Activated CD8-positive, alpha-beta memory T cell treated with anti-CD3 and anti-CD28 coated beads for 36 hours (primary cell): ENCODE results near the gene DOK6. TPM values are rescaled to one million over a fixed set of nuclear protein-coding genes. Genes with fewer than 3 reads are reported as not detected.

Experiments
- CTCF ChIA-PET: fragments of 350-600 bp; sonication (Branson Sonifier 250); formaldehyde crosslinking; loops from one replicate; lab custom pipeline; 2021; ENCODE audit warnings: antibody characterized with exemption; lab: Charles Lee
- POLR2A ChIA-PET: fragments of 350-600 bp; sonication (Branson Sonifier 250); formaldehyde crosslinking; loops from one replicate; lab custom pipeline; 2021; ENCODE audit warnings: antibody characterized with exemption; lab: Charles Lee
- total RNA-seq, 2 experiments: library from RNA; stranded (reverse); gene quantifications; one replicate each; pipeline ENCODE4 v1.2.3, GENCODE V29; 2021

DOK6 gene
- total RNA-seq, 2 experiments from 2014 or later, result not detected

- ChIA-PET CTCF (no interaction called here), POLR2A (no interaction called here)
These were observed 118.3 kb downstream of the DOK6 start for GRCh38 chr18:69518989-69519388.

- ChIA-PET POLR2A (no interaction called here), CTCF (no interaction called here)
These were observed 122.9 kb downstream of the DOK6 start for GRCh38 chr18:69523582-69523981.

GRCh38 chr18:69528435-69528834, 127.7 kb downstream of the DOK6 start:
- ChIA-PET POLR2A (no interaction called here), CTCF (no interaction called here)

- ChIA-PET POLR2A (no interaction called here), CTCF (no interaction called here)
These were observed 128.5 kb downstream of the DOK6 start for GRCh38 chr18:69529151-69529550.

GRCh38 chr18:69531973-69532372, 131.3 kb downstream of the DOK6 start:
- ChIA-PET POLR2A (no interaction called here), CTCF (no interaction called here)

GRCh38 chr18:69537183-69537582, 136.5 kb downstream of the DOK6 start:
- ChIA-PET CTCF (no interaction called here), POLR2A (no interaction called here)

GRCh38 chr18:69538849-69539248, 138.2 kb downstream of the DOK6 start:
- POLR2A ChIA-PET, result no interaction called here
- CTCF ChIA-PET, result no interaction called here

- CTCF ChIA-PET, result no interaction called here
- POLR2A ChIA-PET, result no interaction called here
These were observed 138.7 kb downstream of the DOK6 start for GRCh38 chr18:69539404-69539803.

- CTCF ChIA-PET, result no interaction called here
- POLR2A ChIA-PET, result no interaction called here
These were observed 155.5 kb downstream of the DOK6 start for GRCh38 chr18:69556228-69556627.

GRCh38 chr18:69557282-69557681, 156.6 kb downstream of the DOK6 start:
- ChIA-PET POLR2A (no interaction called here), CTCF (no interaction called here)

GRCh38 chr18:69558052-69558451, 157.4 kb downstream of the DOK6 start:
- ChIA-PET POLR2A (no interaction called here), CTCF (no interaction called here)

GRCh38 chr18:69559604-69560003, 158.9 kb downstream of the DOK6 start:
- POLR2A ChIA-PET, result no interaction called here
- CTCF ChIA-PET, result no interaction called here

- CTCF ChIA-PET, result no interaction called here
- POLR2A ChIA-PET, result no interaction called here
These were observed 163.9 kb downstream of the DOK6 start for GRCh38 chr18:69564602-69565001.

- CTCF ChIA-PET, result no interaction called here
- POLR2A ChIA-PET, result no interaction called here
These were observed 167.3 kb downstream of the DOK6 start for GRCh38 chr18:69567813-69568488.

GRCh38 chr18:69569133-69569532, 168.4 kb downstream of the DOK6 start:
- ChIA-PET CTCF (no interaction called here), POLR2A (no interaction called here)

GRCh38 chr18:69574401-69574800, 173.7 kb downstream of the DOK6 start:
- CTCF ChIA-PET, result no interaction called here
- POLR2A ChIA-PET, result no interaction called here

- ChIA-PET CTCF (no interaction called here), POLR2A (no interaction called here)
These were observed 179.4 kb downstream of the DOK6 start for GRCh38 chr18:69580107-69580506.

- POLR2A ChIA-PET, result no interaction called here
- CTCF ChIA-PET, result interaction anchor here (0.7 kb wide), 1 partner anchor 398 kb away, joined by 3 read pairs; no protein-coding TSS in a partner anchor
These were observed 183.7 kb downstream of the DOK6 start for GRCh38 chr18:69584429-69584828.

GRCh38 chr18:69585696-69586095, 185.0 kb downstream of the DOK6 start:
- ChIA-PET POLR2A (no interaction called here), CTCF (no interaction called here)

- ChIA-PET CTCF (no interaction called here), POLR2A (no interaction called here)
These were observed 185.8 kb downstream of the DOK6 start for GRCh38 chr18:69586537-69586936.

- ChIA-PET CTCF (no interaction called here), POLR2A (no interaction called here)
These were observed 187.6 kb downstream of the DOK6 start for GRCh38 chr18:69588301-69588700.

GRCh38 chr18:69590150-69590549, 189.5 kb downstream of the DOK6 start:
- POLR2A ChIA-PET, result no interaction called here
- CTCF ChIA-PET, result no interaction called here
